Astrocyte (in vitro differentiated cells and primary cell): ENCODE data around the gene CIB1. TPM values are rescaled to one million over a fixed set of nuclear protein-coding genes. Genes with fewer than 3 reads are reported as not detected.

Experiments
- DNase-seq: peaks from one replicate; pipeline ENCODE4 v3.0.0-alpha.2; 2010; ENCODE audit warnings: low read depth
- FAIRE-seq: peaks from 2 replicates; lab custom pipeline; 2011; peaks lifted over from hg19 to GRCh38; lab: Jason Lieb, UNC
- H2AFZ ChIP-seq: 2 replicates; pipeline ENCODE4 v1.6.0; 2012; ENCODE audit warnings: low read depth, low read length, inconsistent platforms
- H3K27ac ChIP-seq: 2 replicates; pipeline ENCODE4 v1.5.1; 2011; ENCODE audit warnings: low read depth, low read length, inconsistent platforms
- H3K27me3 ChIP-seq: 2 replicates; pipeline ENCODE4 v1.6.0; 2011; ENCODE audit warnings: low read length, inconsistent platforms; ENCODE audit not compliant: insufficient read depth
- H3K36me3 ChIP-seq: 2 replicates; pipeline ENCODE4 v1.5.1; 2011; ENCODE audit warnings: low read length, inconsistent platforms; ENCODE audit not compliant: insufficient read depth
- H3K4me1 ChIP-seq: 2 replicates; pipeline ENCODE4 v1.5.1; 2011; ENCODE audit warnings: low read length, inconsistent platforms; ENCODE audit not compliant: insufficient read depth
- H3K4me2 ChIP-seq: 2 replicates; pipeline ENCODE4 v1.6.0; 2012; ENCODE audit warnings: low read length, inconsistent platforms
- H3K4me3 ChIP-seq: 2 replicates; pipeline ENCODE4 v1.5.1; 2011; ENCODE audit warnings: low read depth, mild to moderate bottlenecking, low read length, inconsistent platforms; ENCODE audit not compliant: insufficient read depth
- H3K79me2 ChIP-seq: 2 replicates; pipeline ENCODE4 v1.6.0; 2012; ENCODE audit warnings: mild to moderate bottlenecking, low read length, inconsistent platforms; ENCODE audit not compliant: insufficient read depth
- H3K9ac ChIP-seq: 2 replicates; pipeline ENCODE4 v1.6.0; 2012; ENCODE audit warnings: mild to moderate bottlenecking, low read length, inconsistent platforms
- H3K9me3 ChIP-seq: 2 replicates; pipeline ENCODE4 v1.5.1; 2012; ENCODE audit warnings: low read depth, mild to moderate bottlenecking, low read length, inconsistent platforms; ENCODE audit not compliant: insufficient read depth
- H4K20me1 ChIP-seq: 2 replicates; pipeline ENCODE4 v1.6.0; 2012; ENCODE audit warnings: low read length, inconsistent platforms; ENCODE audit not compliant: insufficient read depth
- H3K27ac Mint-ChIP-seq: one replicate; pipeline ENCODE4 v1.8.0; 2021; ENCODE audit warnings: mild to moderate bottlenecking, mixed read lengths; ENCODE audit not compliant: unreplicated experiment
- H3K27me3 Mint-ChIP-seq: one replicate; pipeline ENCODE4 v1.8.0; 2021; ENCODE audit warnings: low read depth, mixed read lengths; ENCODE audit not compliant: unreplicated experiment
- H3K36me3 Mint-ChIP-seq: one replicate; pipeline ENCODE4 v1.8.0; 2021; ENCODE audit warnings: low read depth, mixed read lengths; ENCODE audit not compliant: unreplicated experiment
- H3K4me1 Mint-ChIP-seq: one replicate; pipeline ENCODE4 v1.8.0; 2021; ENCODE audit warnings: low read depth, mixed read lengths; ENCODE audit not compliant: unreplicated experiment
- H3K4me3 Mint-ChIP-seq: one replicate; pipeline ENCODE4 v1.8.0; 2021; ENCODE audit warnings: mild to moderate bottlenecking, moderate library complexity, mixed read lengths; ENCODE audit not compliant: unreplicated experiment
- H3K9me3 Mint-ChIP-seq: one replicate; pipeline ENCODE4 v1.8.0; 2021; ENCODE audit warnings: mild to moderate bottlenecking, mixed read lengths; ENCODE audit not compliant: unreplicated experiment
- EZH2 ChIP-seq: IDR thresholded peaks from 2 replicates; pipeline ENCODE4 v1.6.1; 2012; ENCODE audit warnings: mild to moderate bottlenecking, low read length, inconsistent platforms; ENCODE audit not compliant: insufficient read depth
- total RNA-seq: library from RNA; stranded (reverse); gene quantifications from 2 replicates; pipeline ENCODE4 v1.2.1, GENCODE V29; 2021
- TF ChIP-seq, protein P1 (sequence below): IDR thresholded peaks from 2 replicates; pipeline ENCODE4 v1.5.1; 2011; ENCODE audit warnings: low read depth, mild to moderate bottlenecking, inconsistent platforms, low read length, moderate library complexity; ENCODE audit not compliant: insufficient read depth

Gene CIB1
- total RNA-seq, 1 donor from 2014 or later = 49.6 TPM

DNA sequence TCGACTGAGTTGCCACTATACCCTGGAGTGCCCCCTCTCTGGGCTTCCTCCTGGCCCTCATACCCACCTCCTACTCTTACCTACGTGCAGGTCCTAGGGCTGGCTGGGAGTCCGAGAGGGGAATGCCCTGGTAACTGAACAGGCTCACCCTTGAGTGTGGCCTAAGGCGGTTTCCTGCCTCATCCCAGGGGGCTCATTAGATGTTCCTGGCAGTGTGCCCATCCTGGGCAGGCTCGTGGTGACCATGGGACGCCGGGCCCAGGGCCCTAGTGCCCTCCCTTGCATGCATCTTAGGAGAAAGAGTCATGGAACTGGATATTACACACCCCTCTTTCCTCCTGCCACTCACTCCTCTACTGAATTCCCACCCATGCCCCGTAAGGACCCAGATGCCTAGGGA is 29.8 kb downstream of the CIB1 start:
- Histone ChIP-seq H3K4me1 (peaks cover 16% of the 10 kb centered on the region), H3K9ac (no peak overlapping the region), H2AFZ (no peak overlapping the region), H3K4me3 (no peak overlapping the region), H3K27ac (no peak overlapping the region), H4K20me1 (peaks cover 30% of the 10 kb centered on the region), H3K27me3 (no peaks in the 10 kb centered on the region), H3K4me2 (no peak overlapping the region), H3K79me2 (peaks cover 21% of the 10 kb centered on the region), H3K36me3 (no peaks in the 10 kb centered on the region), H3K9me3 (no peaks in the 10 kb centered on the region)
- Mint-ChIP-seq H3K4me3 (no peak overlapping the region), H3K27me3 (peaks cover 11% of the 10 kb centered on the region), H3K36me3 (peaks cover 3% of the 10 kb centered on the region), H3K9me3 (peaks cover 3% of the 10 kb centered on the region), H3K4me1 (no peaks in the 10 kb centered on the region), H3K27ac (no peak overlapping the region)
- DNase-seq (no peak), FAIRE-seq (no peak)
- TF ChIP-seq EZH2 = no peak
- TF ChIP-seq, protein P1, sequence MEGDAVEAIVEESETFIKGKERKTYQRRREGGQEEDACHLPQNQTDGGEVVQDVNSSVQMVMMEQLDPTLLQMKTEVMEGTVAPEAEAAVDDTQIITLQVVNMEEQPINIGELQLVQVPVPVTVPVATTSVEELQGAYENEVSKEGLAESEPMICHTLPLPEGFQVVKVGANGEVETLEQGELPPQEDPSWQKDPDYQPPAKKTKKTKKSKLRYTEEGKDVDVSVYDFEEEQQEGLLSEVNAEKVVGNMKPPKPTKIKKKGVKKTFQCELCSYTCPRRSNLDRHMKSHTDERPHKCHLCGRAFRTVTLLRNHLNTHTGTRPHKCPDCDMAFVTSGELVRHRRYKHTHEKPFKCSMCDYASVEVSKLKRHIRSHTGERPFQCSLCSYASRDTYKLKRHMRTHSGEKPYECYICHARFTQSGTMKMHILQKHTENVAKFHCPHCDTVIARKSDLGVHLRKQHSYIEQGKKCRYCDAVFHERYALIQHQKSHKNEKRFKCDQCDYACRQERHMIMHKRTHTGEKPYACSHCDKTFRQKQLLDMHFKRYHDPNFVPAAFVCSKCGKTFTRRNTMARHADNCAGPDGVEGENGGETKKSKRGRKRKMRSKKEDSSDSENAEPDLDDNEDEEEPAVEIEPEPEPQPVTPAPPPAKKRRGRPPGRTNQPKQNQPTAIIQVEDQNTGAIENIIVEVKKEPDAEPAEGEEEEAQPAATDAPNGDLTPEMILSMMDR = no peak

GRCh38 chr15:90203473-90203872 is 30.3 kb downstream of the CIB1 start:
- H3K79me2 ChIP-seq = peaks cover 21% of the 10 kb centered on the region
- peaks cover 16% of the 10 kb centered on the region for H3K4me1 ChIP-seq
- peaks cover 3% of the 10 kb centered on the region for H3K36me3 Mint-ChIP-seq
- H3K4me2 ChIP-seq = no peak overlapping the region
- no peak overlapping the region for H3K27ac ChIP-seq
- no peak overlapping the region for H2AFZ ChIP-seq
- no peak for TF ChIP-seq EZH2
- TF ChIP-seq, protein P1 = no peak
- peaks cover 11% of the 10 kb centered on the region for H3K27me3 Mint-ChIP-seq
- H3K9me3 Mint-ChIP-seq = peaks cover 3% of the 10 kb centered on the region
- FAIRE-seq (no peak), DNase-seq (no peak)
- H3K4me3 Mint-ChIP-seq = no peak overlapping the region
- H3K9ac ChIP-seq = no peak overlapping the region
- no peak overlapping the region for H3K4me3 ChIP-seq
- H3K9me3 ChIP-seq = no peaks in the 10 kb centered on the region
- peaks cover 30% of the 10 kb centered on the region for H4K20me1 ChIP-seq
- no peaks in the 10 kb centered on the region for H3K27me3 ChIP-seq
- H3K4me1 Mint-ChIP-seq = no peaks in the 10 kb centered on the region
- H3K36me3 ChIP-seq = no peaks in the 10 kb centered on the region
- H3K27ac Mint-ChIP-seq = no peak overlapping the region

DNA sequence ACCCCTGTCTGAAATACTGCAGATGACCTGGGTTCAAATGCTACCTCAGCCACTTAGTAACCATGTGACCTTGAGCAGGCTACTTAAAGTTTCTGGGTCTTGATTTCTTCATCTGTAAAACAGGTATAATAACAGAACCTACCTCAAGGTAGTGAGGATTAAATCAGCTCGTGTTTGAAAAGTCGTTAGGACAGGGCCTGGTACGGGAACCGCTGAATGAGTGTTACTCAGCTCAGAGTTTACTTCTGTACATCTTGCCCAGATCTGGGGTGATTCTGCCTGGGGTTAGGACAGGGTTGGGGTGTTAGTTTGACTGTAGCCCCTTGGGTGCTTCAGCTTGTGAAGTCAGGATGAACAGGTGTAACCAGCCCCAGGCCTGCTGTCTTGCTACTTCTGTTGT is 30.8 kb downstream of the CIB1 start:
- Mint-ChIP-seq H3K9me3 (peaks cover 3% of the 10 kb centered on the region), H3K4me1 (no peaks in the 10 kb centered on the region), H3K27me3 (peaks cover 11% of the 10 kb centered on the region), H3K27ac (no peak overlapping the region), H3K4me3 (peak overlapping the region; percentile 79), H3K36me3 (peaks cover 3% of the 10 kb centered on the region)
- Histone ChIP-seq H3K9me3 (no peaks in the 10 kb centered on the region), H3K4me1 (peaks cover 16% of the 10 kb centered on the region), H3K4me3 (no peak overlapping the region), H3K4me2 (peak overlapping the region; percentile 98), H3K36me3 (no peaks in the 10 kb centered on the region), H2AFZ (no peak overlapping the region), H3K79me2 (peaks cover 21% of the 10 kb centered on the region), H3K27me3 (no peaks in the 10 kb centered on the region), H3K9ac (no peak overlapping the region), H3K27ac (no peak overlapping the region), H4K20me1 (peaks cover 30% of the 10 kb centered on the region)
- TF ChIP-seq EZH2 = no peak
- TF ChIP-seq, protein P1 = no peak
- FAIRE-seq (no peak), DNase-seq (no peak)
